Astrocyte (in vitro differentiated cells and primary cell): ENCODE measurements around the gene SLC35F1.

Source experiments
- EZH2 ChIP-seq: IDR thresholded peaks from 2 replicates; pipeline ENCODE4 v1.6.1; 2012; ENCODE audit warnings: mild to moderate bottlenecking, low read length, inconsistent platforms; ENCODE audit not compliant: insufficient read depth
- TF ChIP-seq, protein P1 (sequence below): IDR thresholded peaks from 2 replicates; pipeline ENCODE4 v1.5.1; 2011; ENCODE audit warnings: low read depth, mild to moderate bottlenecking, inconsistent platforms, low read length, moderate library complexity; ENCODE audit not compliant: insufficient read depth

DNA sequence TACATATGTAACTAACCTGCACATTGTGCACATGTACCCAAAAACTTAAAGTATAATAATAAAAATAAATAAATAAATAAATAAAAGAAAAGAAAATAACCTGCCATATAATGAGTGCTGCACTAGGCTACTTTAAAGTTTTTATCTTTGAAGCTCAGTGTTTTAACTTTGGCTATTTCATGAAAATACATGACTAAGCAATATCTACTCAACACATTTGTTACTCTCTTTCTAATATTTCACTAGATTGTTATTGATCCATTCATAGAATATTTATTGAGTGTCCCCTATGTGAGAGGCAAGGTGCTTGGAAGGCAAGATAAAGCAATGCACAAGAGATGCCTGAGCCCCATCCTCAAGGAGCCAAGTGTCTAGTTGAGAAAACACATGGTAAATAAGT lies 221.7 kb downstream of the SLC35F1 start:
- TF ChIP-seq, protein P1, sequence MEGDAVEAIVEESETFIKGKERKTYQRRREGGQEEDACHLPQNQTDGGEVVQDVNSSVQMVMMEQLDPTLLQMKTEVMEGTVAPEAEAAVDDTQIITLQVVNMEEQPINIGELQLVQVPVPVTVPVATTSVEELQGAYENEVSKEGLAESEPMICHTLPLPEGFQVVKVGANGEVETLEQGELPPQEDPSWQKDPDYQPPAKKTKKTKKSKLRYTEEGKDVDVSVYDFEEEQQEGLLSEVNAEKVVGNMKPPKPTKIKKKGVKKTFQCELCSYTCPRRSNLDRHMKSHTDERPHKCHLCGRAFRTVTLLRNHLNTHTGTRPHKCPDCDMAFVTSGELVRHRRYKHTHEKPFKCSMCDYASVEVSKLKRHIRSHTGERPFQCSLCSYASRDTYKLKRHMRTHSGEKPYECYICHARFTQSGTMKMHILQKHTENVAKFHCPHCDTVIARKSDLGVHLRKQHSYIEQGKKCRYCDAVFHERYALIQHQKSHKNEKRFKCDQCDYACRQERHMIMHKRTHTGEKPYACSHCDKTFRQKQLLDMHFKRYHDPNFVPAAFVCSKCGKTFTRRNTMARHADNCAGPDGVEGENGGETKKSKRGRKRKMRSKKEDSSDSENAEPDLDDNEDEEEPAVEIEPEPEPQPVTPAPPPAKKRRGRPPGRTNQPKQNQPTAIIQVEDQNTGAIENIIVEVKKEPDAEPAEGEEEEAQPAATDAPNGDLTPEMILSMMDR: no peak
- no peak for TF ChIP-seq EZH2
